T-helper 22 cell (primary cell): ENCODE results near the gene AOAH.
A peak's percentile ranks its signal among the peaks of the same experiment; 100 is the strongest.
"Not testable (repeated sequence)": the region's sequence is repeated elsewhere in the genome, so short reads cannot be mapped to it uniquely, and the experiment has no call there.

ENCODE experiments used
- DNase-seq: peaks from one replicate; pipeline ENCODE4 v3.0.0-alpha.2; 2020; ENCODE audit warnings: low read depth

The AOAH gene

DNA sequence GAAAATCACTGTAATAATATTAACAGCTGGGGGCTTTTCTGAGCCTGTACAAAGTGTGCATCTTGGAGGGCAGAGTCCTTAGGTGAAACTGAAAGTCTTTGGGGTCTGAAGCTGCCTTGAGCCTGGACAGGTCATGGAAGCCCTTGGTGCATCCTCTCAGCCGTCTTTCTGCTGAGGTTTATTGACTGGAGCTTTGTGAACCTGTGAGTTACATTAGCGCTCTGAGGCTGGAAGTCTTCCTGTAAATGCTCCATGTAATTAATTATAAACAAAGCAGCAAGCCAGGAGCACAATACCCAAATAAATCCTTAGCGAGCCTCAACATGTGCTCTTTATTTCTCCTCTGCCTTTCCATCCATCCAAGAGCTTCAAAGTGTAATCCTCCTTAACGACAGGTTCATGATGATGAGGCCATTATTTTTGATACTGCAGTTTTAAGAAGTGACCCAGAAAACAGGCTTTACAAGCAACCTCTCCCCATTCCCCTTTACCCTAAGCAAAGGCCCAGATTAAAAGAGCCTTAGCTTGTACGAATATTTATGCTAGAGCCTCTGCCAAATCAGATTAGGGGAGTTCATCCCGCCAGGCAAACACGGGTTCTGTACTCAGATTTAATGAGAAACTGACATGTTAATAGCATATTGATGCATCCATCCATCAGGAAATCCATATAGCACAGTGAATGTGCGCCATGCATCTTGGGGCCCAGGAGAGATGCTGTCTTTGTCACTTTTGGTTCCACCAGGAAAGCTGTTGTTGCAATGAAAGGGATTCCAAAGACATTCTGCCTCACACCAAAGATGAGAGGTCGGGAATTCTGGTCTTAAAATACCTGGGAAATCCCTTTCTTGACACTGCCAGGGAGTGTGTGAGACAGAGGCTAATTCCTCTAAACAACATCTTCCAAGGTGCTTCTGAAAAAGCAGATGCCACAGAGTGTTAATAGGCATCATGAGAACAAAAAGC, 216.5 kb downstream of the AOAH start:
- DNase-seq: no peak

DNA sequence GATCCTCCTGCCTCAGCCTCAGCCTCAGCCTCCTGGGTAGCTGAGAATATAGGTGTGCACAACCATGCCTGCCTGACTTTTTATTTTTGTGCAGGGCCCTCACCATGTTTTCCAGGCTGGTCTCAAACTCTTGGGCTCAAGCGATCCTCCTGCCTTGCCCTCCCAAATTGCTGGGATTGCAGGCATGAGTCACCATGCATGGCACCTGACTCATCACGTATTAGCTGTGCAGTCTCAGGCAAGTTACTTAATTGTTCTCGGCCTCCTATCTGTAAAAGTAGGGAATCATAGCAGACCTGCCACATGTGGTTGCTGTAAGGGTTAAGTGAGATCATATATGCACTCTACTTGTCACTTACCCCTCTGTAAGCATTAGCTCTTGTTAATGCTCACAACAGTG, 217.5 kb downstream of the AOAH start:
- no peak for DNase-seq

DNA sequence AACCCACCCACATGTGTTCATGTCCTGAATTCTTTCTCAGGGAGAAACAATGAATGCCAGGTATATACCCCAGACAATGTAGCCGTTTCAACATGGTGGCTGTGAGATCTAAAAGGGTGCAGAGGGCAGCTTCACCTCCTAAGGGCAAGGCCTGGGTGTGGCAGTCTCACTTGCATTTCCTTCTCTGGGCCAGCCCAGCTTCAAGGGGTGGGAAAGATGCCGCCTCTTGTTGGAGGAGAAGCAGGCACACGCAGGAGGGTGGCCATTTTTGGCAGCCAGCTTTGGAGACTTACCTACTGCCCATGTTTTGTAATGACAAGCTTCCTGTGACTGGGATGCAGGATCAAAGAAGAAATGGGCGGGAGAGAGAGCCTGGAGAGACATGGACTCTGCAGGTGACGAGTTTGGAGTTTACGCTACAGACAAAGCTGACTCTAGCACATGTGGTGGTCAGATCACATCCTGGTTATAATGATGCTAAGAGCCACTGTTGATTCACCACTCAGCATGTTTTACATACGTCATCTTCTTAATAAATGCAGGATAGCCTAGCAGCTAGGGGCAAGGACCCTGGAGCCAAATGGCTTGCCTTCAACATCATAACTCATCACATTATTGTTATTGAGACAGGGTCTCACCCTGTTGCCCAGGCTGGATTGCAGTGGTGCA, 218.0 kb downstream of the AOAH start:
- no peak for DNase-seq

DNA sequence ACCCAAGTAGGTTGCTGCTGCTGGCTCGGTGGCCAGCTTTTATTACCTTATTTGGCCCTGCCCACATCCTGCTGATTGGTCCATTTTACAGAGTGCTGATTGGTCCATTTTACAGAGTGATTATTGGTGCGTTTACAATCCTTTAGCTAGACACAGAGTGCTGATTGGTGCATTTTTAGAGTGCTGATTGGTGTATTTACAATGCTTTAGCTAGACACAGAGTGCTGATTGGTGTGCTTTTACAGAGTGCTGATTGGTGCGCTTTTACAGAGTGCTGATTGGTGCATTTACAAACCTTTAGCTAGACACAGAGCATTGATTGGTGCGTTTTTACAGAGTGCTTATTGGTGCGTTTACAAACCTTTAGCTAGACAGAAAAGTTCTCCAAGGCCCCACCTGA, 219.7 kb downstream of the AOAH start:
- not testable (repeated sequence) for DNase-seq

DNA sequence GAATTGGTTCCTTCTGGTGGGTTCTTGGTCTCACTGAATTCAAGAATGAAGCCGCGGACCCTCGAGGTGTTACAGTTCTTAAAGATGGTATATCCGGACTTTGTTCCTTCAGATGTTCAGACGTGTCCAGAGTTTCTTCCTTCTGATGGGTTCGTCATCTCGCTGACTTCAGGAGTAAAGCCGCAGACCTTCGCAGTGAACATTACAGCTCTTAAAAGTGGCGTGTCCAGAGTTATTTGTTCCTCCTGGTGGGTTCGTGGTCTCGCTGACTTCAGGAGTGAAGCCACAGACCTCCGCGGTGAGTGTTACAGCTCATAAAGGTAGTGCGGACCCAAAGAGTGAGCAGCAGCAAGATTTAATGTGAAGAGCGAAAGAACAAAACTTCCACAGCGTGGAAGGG, 220.1 kb downstream of the AOAH start:
- not testable (repeated sequence) for DNase-seq

DNA sequence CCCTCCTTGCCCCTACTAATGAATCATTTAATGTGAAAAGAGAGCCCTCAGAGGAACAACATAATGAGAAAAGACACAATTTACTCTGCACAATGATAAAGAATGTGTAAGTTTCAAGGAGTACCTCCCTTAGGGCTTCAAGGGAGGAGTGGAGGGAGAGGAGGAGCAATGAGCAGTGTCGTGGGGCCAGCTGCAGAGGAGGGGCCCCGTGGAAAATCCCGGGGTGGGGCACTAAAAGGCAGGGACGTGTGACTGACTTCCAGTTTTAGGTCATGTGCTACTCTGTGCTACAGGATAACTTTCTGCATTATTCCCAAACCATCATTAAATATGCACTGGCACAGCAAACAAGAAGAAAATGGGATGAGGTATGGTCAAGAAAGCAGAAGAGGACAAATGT, 226.5 kb downstream of the AOAH start:
- no peak for DNase-seq

DNA sequence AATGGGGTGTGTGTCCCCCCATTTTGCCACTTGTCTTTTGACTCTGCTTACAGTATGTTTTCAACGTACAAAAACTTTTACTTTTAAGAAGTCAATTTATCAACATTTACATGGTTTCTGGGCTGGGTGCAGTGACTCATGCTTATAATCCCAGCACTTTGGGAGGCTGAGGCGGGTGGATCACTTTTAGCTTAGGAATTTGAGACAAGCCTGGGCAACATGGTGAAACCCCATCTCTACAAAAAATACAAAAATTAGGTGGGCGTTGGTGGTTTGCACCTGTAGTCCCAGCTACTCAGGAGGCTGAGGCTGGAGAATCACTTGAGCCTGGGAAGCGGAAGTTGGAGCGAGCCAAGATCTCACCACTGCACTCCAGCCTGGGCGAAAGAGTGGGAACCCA, 227.1 kb downstream of the AOAH start:
- not testable (repeated sequence) for DNase-seq

DNA sequence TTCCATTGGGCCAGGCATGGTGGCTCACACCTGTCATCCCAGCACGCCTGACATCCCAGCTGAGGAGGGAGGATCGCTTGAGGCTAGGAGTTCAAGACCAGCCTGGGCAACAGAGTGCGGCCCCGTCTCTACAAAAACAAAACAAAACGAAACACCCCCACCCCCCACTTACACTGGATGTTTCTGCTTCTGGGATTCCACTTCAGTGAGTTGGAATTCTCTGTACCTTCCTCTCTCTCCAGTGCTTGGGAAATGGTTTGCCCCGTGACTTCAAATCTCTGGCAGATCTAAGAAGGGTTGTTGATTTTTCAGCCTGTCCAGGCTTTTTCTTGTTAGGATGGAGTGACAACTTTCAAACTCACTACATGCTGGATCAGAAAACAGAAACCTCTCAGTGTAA, 227.7 kb downstream of the AOAH start:
- no peak for DNase-seq

DNA sequence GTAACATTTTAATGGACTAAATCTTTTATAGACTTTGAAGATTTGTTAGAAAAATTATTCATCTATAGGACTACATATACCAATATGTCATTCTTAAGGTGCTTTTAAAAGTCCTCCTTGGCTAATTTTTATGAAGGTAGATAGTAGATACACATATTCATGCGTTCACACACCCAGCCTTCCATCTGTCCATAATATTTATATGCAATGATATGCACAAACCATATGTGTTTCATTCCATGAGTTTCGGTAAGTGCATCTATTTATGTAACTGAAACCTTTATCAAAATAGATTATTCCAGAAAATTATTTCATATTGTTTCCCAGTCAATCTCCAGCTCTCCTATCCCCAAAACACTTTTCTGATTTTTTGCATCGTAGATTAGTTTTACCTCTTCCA, 233.0 kb downstream of the AOAH start:
- DNase-seq: no peak

DNA sequence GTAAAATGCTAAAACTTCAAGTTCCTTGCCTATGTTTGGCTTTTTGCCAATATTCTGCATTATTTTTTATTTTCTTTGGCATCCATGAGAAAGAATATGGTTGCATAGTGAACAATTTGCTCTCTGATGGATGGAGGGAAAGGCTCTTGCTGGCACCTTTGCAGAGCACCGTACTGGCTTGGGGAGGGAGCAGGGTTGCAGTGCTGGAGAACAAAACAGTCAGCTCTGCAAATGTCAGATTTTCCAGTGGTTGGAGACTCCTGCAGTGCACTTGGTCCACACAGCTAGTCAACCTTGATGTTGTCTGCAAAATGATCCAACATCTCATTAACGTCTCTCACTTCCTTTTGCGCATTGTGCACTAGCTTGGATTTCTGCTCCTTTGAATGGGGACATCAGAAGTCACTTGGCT, 233.9 kb downstream of the AOAH start:
- no peak for DNase-seq

DNA sequence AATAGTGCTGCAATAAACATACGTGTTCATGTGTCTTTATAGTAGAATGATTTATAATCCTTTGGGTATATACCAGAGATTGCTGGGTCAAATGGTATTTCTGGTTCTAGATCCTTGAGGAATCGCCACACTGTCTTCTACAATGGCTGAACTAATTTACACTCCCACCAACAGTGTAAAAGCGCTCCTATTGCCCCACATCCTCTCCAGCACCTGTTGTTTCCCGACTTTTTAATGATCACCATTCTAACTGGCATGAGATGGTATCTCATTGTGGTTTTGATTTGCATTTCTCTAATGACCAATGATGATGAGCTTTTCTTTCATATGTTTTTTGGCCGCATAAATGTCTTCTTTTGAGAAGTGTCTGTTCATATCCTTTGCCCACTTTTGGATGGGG, 235.6 kb downstream of the AOAH start:
- DNase-seq: not testable (repeated sequence)

DNA sequence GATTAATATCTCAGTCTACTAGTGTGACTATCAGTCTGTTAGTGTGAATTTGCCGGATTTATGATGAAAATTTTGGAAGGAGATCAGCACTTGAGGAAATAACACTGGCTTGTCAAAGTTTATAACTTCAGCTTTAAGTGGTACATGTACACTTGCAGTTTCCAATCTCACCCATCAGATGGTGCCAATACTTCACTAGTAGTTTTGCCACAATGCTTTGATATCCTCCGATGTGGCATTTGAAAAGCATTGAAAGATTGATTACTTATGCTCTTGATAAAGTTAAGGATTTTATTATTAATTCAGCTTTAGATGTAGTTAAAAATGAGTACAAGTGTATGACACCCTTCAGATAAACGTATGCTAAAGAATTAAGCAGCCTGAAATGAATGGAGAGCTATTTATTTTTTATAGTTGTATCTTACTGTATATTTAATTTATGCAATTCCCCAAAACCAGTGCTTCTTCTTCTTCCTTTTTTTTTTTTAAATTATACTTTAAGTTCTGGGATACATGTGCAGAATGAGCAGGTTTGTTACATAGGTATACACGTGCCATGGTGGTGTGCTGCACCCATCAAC, 236.4 kb downstream of the AOAH start:
- DNase-seq: peak; percentile 1

DNA sequence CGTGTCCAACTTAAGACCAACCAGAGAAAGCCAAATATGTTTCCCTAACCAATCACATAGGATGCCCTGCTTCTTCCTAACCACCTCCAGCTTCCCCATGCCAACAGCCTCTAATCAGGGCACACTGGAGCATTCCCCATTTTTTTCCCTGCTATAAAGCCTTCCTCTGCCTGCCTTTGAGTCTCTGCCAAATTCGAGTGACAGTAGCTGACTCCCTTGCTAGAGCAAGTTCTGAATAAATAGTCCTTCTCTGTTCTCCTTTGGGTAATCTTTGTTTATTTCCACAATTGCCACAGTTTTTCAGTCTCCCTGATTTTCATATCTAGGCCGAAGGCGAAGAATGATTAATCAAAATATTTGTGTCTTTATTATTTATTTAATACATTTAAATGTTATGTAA, 238.0 kb downstream of the AOAH start:
- DNase-seq: no peak

DNA sequence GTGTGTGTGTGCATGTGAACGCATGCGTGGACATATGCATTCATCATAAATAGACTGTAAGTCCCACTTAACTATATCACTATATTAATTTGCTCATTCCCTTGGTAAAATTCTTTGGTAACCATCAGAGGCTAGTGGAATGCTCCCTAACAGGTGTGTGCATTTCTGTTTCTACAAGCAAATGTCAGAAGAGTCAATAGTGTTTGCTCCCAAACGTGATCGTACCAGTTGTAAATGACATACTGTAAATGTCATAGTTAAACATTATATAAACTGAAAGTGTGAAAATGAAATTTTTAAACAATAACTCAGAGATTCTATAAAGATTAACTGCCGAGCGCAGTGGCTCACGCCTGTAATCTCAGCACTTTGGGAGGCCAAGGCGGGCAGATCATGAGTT, 240.0 kb downstream of the AOAH start:
- no peak for DNase-seq

DNA sequence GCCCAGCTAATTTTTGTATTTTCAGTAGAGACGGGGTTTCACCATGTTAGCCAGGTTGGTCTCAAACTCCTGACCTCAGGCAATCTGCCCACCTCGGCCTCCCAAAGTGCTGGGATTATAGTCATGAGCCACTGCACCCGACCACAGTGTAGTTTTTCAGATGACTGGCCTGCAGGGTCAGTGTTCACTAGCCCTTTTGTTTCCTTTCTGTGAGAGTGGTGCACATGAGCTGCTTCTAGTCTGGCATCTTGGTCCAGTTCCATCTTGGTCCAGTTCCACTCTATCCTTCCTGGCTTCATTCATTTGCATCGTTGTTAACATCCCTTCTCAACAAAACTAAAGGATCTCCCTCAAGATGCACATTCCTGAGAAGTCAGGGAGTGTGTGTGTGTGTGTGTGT, 240.4 kb downstream of the AOAH start:
- not testable (repeated sequence) for DNase-seq

DNA sequence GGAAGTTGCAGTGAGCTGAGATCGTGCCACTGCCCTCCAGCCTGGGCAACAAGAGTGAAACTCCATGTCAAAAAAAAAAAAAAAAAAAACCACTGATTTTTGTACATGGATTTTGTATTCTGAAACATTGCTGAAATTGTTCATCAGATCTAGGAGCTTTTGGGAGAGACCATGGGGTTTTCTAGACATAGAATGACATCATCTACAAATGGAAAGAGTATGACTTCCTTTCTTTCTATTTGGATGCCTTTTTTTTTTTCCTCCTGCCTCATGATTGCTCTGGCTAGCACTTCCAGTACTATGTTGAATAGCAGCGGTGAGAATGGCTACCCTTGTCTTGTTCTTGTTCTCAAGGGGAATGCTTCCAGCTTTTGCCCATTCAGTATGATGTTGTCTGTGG, 245.5 kb downstream of the AOAH start:
- DNase-seq: no peak

DNA sequence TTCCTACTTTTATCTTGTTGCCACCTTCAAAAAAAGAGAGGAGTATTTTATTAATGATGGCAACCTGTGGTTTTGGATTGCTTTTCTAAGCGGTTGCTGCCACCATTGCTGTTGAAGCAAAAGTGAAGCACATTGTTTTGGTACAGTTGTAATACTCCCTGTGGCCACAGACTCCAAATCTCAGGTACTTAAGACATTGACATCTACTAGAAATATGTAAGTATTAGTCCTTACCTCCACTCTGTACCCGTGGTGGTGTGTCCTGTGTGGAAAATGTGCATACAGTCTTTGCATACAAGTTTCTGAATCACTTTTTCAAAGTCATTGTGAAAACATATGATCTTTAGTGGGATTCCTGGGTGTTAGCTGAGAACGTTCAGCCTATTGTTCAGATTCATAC, 248.9 kb downstream of the AOAH start:
- DNase-seq: no peak

DNA sequence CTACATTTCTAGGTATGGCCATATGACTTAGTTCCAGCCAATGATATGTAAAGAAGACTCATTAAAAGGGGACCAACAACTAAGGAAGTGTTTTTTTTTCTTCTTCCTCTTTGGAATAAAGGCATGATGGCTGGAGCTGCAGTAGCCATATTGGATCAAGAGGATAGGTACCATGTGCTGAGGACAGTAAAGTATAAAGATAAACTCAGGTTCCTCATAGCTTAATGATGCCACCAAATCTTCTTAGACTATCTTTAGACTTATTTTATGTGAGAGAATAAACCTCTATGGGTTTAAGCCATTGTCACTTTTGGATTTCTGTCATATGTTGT, 249.3 kb downstream of the AOAH start:
- no peak for DNase-seq

DNA sequence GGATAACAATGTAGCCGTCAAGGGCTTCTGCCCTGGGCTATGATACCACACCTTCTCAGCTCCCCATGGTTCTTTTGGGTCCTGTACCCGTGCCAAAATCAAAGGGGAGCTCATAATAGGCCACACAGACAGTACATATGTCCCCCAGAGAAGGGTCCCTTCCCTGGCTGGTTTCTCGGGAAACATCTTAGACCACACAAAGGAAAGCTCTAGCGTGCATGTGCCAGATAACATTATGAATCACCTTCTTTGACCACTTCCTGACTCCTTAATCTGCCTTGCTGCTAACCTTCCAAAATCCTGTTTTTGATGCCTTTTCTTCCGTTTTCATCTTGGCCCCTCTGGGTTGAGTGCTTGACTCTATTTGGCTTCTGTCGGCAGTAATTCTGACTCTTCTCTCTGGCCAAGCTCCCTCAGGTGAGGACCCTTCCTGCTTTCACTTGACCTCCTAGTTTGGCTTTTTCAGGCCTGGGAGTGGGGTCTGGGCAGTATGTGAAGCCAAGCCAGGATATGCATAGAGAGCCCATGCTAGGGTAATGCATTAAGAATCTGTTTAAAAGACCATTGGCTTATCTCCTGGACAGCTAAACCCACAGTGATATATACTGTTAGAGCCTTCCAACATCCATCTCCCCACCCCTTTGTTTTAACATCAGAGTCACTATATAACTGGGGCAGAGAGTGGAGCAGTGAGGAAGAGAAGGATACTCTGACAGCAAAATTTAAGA, 249.8 kb downstream of the AOAH start:
- no peak for DNase-seq

DNA sequence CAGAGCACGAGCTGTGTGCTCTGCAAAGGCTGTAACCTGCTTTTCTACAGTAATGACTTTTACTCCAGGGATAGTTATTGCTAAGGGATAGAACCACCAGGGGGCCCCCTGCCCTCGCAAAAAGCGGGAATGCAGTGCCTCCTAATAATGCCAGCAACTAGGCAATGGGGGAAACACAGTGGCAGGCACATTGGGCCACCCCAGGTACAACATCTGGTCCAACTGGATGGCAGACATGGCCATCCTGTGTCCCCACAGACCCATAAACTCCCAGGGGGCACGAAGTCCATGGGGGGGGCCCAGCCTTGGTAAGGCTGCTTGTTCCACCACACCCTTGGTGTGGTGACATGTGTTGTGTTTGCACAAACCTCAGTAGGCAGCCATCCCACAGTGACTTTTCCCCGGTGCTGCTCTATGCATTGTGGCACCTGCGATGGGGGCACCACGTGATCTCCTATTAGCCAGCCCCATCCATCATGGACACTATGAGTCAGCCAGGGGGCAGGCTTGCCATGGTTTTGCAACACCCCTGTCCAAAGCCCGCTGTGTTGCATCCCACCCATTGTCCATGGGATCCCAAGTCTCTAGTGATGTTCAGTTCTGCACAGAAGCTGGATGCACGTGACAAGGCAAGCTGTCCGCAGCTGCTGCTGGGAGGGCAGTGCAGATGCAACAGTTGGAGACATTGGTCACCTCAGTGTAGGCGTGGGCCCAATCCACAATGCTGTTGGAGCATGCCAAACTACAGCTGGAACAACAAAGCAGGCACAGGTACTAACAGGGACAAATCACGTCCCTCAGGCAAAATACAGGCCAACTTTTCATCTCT, 250.6 kb downstream of the AOAH start:
- DNase-seq: no peak

DNA sequence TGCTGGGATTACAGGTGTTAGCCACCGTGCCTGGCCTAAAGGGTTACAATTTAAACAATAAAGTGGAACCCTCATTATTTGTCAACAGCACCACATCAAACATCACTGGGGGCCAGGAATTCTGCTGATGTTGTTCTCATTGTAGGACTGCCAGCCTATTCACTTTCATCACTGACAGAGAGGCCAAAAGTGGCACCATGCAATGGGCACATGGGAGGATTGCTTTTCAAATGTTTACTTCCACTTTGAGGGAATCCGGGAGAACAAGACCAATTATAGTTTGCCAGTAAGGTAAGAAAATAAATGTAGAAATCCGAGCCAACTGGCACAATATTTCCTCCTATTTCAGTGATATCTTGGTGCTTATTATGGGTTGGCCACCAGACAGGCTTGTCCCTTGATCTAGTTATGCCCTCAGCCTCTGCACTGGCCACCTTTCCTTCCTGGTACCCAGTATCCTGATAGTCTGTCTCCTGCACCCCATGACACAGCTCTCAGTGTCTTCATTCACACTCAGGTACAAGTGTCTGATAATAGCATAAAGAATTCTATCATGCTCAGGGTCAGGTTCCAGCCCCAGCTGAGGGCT, 252.1 kb downstream of the AOAH start:
- DNase-seq: no peak
